ENCODE data around the gene NRCAM.
"Not testable (repeated sequence)": the region's sequence is repeated elsewhere in the genome, so short reads cannot be mapped to it uniquely, and the experiment has no call there.

NRCAM gene

DNA sequence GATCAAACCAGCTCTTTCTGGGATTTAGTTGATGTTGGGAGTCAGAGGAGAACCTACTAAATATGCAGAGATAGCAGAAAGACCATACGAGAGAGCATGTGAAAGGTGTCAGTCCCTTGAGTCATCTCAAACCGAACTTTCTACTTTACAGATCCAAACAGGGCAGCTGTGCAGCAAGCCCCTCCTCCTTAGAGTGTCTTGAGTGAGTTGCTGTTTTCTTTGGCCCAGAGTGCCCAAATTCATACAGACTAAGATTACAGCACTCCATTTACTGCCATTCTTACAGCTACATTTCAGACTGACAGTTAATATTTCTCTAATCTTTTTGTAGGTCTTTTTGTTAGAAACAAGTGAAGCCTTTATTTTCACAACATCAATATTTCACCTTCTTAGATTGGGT is 53.4 kb downstream of the NRCAM start:
- no peak overlapping the region for H3K27ac ChIP-seq (ENCODE audit: low read depth, low read length)
- H3K36me3 ChIP-seq (ENCODE audit: control insufficient read depth, insufficient read depth, low read length): no peaks in the 10 kb centered on the region
- no peak overlapping the region for H3K9ac ChIP-seq (ENCODE audit: low read length)
- no peaks in the 10 kb centered on the region for H3K27me3 ChIP-seq (ENCODE audit: control insufficient read depth, insufficient read depth, low read length)
- H3K4me3 ChIP-seq (ENCODE audit: low read length): no peak overlapping the region
- H3K4me1 ChIP-seq (ENCODE audit: control insufficient read depth, insufficient read depth, low read length): no peaks in the 10 kb centered on the region

DNA sequence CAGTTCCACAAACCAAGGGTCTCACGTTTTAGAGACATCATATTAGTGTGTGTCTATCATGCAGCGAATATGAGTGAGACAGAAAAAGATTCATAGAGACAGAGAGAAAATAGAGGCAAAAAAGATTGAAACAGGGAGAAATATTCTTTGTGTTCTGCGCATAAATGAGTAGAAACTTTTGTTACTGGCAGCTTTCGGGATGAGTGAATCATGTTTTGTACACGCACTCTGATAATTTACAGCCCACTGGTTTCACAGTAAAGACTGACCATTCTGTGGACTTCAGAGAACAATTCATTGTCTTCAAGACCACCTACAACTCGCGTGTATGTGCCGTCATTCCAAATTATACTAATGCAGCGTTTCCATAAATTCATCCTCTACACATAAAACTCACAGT is 60.2 kb downstream of the NRCAM start:
- Histone ChIP-seq H3K36me3 (ENCODE audit: control insufficient read depth, insufficient read depth, low read length) (no peaks in the 10 kb centered on the region), H3K27ac (ENCODE audit: low read depth, low read length) (no peak overlapping the region), H3K4me1 (ENCODE audit: control insufficient read depth, insufficient read depth, low read length) (no peaks in the 10 kb centered on the region)

DNA sequence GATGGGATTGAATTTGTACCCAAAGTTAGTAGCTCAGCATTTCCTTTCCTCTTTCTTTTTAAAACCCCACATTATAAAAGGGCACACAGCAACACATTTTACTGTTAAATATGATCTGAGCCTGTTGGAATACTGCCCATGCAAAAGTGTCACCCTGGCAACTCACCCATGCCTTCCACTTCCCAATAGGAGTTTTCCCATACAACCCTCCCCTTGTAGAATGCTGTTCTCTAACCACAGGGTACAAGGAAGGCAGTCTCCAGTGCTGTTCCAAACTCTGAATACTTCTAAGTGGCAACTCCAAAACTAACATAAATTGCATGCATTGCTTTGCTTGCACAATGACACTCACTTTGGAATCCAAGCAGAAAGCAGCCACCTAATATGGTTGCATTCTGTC is 60.8 kb downstream of the NRCAM start:
- Histone ChIP-seq H3K27me3 (ENCODE audit: control insufficient read depth, insufficient read depth, low read length) (no peaks in the 10 kb centered on the region), H3K9ac (ENCODE audit: low read length) (no peak overlapping the region), H3K36me3 (ENCODE audit: control insufficient read depth, insufficient read depth, low read length) (no peaks in the 10 kb centered on the region), H3K4me1 (ENCODE audit: control insufficient read depth, insufficient read depth, low read length) (no peaks in the 10 kb centered on the region), H3K4me3 (ENCODE audit: low read length) (no peak overlapping the region), H3K27ac (ENCODE audit: low read depth, low read length) (no peak overlapping the region)

More for the DNA sequence above, 60.2 kb downstream of the NRCAM start:
- Histone ChIP-seq H3K9ac (ENCODE audit: low read length) (no peak overlapping the region), H3K27me3 (ENCODE audit: control insufficient read depth, insufficient read depth, low read length) (no peaks in the 10 kb centered on the region), H3K4me3 (ENCODE audit: low read length) (no peak overlapping the region)

DNA sequence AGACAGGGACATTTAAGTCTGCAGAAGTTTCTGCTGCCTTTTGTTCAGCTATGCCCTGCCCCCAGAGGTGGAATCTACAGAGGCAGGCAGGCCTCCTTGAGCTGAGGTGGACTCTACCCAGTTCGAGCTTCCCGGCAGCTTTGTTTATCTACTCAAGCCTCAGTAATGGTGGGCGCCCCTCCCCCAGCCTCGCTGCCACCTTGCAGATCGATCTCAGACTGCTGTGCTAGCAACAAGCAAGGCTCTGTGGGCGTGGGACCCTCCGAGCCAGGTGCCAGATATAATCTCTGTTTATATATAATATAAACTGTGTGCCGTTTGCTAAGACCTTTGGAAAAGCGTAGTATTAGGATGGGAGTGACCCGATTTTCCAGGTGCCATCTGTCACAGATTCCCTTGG is 63.1 kb downstream of the NRCAM start:
- H3K27ac ChIP-seq (ENCODE audit: low read depth, low read length); H3K27me3 ChIP-seq (ENCODE audit: control insufficient read depth, insufficient read depth, low read length); H3K4me1 ChIP-seq (ENCODE audit: control insufficient read depth, insufficient read depth, low read length); H3K4me3 ChIP-seq (ENCODE audit: low read length); H3K9ac ChIP-seq (ENCODE audit: low read length); H3K36me3 ChIP-seq (ENCODE audit: control insufficient read depth, insufficient read depth, low read length): not testable (repeated sequence)

DNA sequence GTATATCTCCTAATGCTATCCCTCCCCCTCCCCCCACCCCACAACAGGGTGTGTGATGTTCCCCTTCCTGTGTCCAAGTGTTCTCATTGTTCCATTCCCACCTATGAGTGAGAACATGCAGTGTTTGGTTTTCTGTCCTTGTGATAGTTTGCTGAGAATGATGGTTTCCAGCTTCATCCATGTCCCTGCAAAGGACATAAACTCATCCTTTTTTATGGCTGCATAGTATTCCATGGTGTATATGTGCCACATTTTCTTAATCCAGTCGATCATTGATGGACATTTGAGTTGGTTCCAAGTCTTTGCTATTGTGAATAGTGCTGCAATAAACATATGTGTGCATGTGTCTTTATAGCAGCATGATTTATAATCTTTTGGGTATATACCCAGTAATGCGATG is 68.5 kb downstream of the NRCAM start:
- H3K27ac ChIP-seq (ENCODE audit: low read depth, low read length); H3K27me3 ChIP-seq (ENCODE audit: control insufficient read depth, insufficient read depth, low read length); H3K4me1 ChIP-seq (ENCODE audit: control insufficient read depth, insufficient read depth, low read length); H3K36me3 ChIP-seq (ENCODE audit: control insufficient read depth, insufficient read depth, low read length); H3K4me3 ChIP-seq (ENCODE audit: low read length); H3K9ac ChIP-seq (ENCODE audit: low read length): not testable (repeated sequence)

DNA sequence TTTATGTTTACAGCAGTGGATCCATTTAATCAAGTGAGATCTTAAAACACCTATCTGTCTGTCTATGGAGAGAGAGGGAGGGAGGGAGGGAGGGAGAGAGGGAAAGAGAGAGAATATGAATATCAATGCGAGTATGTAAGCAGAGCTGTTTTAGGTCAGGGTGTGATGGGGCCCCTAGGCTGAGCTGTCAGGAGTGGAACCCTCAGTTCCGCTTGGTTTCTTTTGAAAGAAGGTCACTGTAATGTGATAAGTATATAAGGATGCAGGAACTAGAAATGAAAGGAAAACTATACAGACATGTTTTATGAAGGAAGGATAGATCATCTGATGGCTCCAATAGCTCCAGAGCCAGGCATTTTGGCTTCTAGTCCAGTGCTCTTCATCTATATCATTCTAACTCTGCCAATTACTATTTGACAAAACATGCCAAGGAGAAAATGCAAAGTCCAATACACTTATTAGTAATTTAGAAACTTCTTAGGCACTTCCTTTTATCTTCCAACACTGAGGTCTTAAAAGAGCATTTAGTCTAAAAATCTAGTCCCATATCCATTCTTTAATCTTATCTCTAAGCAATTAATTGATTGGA is 70.3 kb downstream of the NRCAM start:
- H3K27ac ChIP-seq (ENCODE audit: low read depth, low read length): no peak overlapping the region
- H3K9ac ChIP-seq (ENCODE audit: low read length): no peak overlapping the region
- no peaks in the 10 kb centered on the region for H3K27me3 ChIP-seq (ENCODE audit: control insufficient read depth, insufficient read depth, low read length)

DNA sequence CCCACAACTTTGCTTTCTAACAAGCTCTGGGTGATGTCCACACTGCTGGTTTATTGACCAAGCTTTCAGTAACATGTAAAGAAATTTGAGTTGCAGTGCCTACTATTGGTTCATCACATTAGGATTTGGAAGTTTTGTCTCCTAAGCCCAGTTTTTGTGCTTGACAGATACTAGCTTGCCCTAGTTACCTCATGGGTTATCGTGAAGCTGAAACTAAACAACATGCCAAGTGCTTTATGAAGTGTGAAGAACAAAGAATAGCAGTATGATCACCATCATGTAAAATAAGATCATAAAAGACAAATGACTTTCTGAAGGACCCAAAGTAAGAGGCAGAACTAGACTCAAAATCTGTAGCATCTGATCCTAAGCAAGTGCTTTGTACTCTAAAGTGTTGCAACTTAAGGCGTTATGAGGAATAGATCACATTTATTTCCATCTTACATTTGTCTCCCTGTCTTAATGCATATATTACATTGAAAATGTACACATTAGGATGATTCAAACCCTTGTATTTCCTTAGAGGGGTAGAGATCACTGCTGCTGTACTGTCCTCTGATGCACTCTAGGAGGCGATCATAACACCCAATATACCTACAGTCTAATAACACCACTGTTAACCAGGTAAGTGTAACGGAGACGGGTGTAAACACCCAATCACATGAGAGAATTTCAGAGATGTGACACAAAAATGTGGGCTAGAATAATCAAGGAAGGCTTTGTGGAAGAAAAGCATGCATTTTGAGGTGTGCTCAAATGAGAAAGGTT is 71.3 kb downstream of the NRCAM start:
- Histone ChIP-seq H3K9ac (ENCODE audit: low read length) (no peak overlapping the region), H3K36me3 (ENCODE audit: control insufficient read depth, insufficient read depth, low read length) (no peaks in the 10 kb centered on the region), H3K27me3 (ENCODE audit: control insufficient read depth, insufficient read depth, low read length) (no peaks in the 10 kb centered on the region), H3K4me3 (ENCODE audit: low read length) (no peak overlapping the region), H3K4me1 (ENCODE audit: control insufficient read depth, insufficient read depth, low read length) (no peaks in the 10 kb centered on the region), H3K27ac (ENCODE audit: low read depth, low read length) (no peak overlapping the region)

More for the DNA sequence above, 70.3 kb downstream of the NRCAM start:
- H3K4me1 ChIP-seq (ENCODE audit: control insufficient read depth, insufficient read depth, low read length): no peaks in the 10 kb centered on the region
- H3K36me3 ChIP-seq (ENCODE audit: control insufficient read depth, insufficient read depth, low read length): no peaks in the 10 kb centered on the region
- no peak overlapping the region for H3K4me3 ChIP-seq (ENCODE audit: low read length)

DNA sequence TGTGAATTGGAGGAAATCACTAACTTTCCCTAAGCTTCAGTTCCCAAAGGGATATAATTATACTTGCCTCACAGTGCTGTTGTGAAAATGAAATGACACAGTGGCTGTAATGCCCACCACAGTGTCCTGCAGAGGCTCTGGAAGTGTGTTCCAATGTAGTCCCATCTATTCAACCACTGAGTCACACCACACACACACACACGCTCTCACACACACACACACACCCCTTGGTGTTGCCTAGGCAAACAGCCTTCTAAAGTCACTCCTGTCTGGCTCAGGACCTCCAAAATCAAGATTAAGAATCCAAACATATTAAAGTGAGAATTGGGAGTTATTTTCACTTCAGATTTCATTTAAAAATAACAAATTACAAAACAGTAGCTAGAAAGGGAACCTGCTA is 73.3 kb downstream of the NRCAM start:
- H3K9ac ChIP-seq (ENCODE audit: low read length): no peak overlapping the region
- no peaks in the 10 kb centered on the region for H3K36me3 ChIP-seq (ENCODE audit: control insufficient read depth, insufficient read depth, low read length)
- no peak overlapping the region for H3K27ac ChIP-seq (ENCODE audit: low read depth, low read length)
- no peaks in the 10 kb centered on the region for H3K4me1 ChIP-seq (ENCODE audit: control insufficient read depth, insufficient read depth, low read length)
- no peaks in the 10 kb centered on the region for H3K27me3 ChIP-seq (ENCODE audit: control insufficient read depth, insufficient read depth, low read length)
- H3K4me3 ChIP-seq (ENCODE audit: low read length): no peak overlapping the region

DNA sequence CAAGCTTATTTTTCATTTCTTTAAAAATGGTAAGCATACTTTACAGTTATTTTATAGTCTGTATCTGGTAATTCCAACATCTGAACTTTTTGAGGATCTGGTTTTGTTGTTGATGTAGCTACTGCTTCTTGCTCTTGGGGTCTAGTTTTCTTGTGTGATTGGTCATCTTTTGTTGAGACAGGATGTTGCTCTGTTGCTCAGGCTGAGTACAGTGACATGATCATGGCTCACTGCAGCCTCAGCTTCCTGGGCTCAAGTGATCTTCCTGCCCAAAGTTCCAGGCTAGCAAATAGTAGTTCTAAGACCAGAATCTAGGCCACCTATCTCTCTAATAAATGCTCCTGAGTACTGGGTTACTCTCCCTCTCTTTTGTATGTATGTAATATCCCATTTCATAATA is 75.7 kb downstream of the NRCAM start:
- Histone ChIP-seq H3K27me3 (ENCODE audit: control insufficient read depth, insufficient read depth, low read length) (no peaks in the 10 kb centered on the region), H3K9ac (ENCODE audit: low read length) (no peak overlapping the region), H3K27ac (ENCODE audit: low read depth, low read length) (no peak overlapping the region), H3K4me1 (ENCODE audit: control insufficient read depth, insufficient read depth, low read length) (no peaks in the 10 kb centered on the region), H3K4me3 (ENCODE audit: low read length) (no peak overlapping the region), H3K36me3 (ENCODE audit: control insufficient read depth, insufficient read depth, low read length) (no peaks in the 10 kb centered on the region)

DNA sequence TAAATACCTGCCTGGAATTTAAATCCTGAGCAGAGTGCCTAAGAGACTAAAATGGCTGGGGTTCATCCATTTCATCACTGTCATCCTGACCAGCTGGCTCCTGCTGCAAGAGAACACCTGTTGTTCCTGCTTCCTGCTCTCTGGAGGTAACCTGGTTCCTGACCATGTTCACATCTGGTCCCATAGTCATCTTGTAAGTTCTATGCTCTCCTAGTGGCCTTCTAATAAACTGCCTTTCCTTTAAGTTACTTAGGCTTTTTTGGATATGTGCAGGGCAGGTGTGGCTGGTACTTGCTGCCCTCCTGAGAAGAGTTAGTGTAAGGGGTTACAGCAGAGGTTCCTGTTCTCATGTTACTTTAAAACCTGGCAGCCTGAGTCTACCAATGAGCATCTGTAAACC is 80.0 kb downstream of the NRCAM start:
- Histone ChIP-seq H3K36me3 (ENCODE audit: control insufficient read depth, insufficient read depth, low read length) (no peaks in the 10 kb centered on the region), H3K9ac (ENCODE audit: low read length) (no peak overlapping the region), H3K27me3 (ENCODE audit: control insufficient read depth, insufficient read depth, low read length) (no peaks in the 10 kb centered on the region), H3K4me1 (ENCODE audit: control insufficient read depth, insufficient read depth, low read length) (no peaks in the 10 kb centered on the region), H3K27ac (ENCODE audit: low read depth, low read length) (no peak overlapping the region), H3K4me3 (ENCODE audit: low read length) (no peak overlapping the region)

DNA sequence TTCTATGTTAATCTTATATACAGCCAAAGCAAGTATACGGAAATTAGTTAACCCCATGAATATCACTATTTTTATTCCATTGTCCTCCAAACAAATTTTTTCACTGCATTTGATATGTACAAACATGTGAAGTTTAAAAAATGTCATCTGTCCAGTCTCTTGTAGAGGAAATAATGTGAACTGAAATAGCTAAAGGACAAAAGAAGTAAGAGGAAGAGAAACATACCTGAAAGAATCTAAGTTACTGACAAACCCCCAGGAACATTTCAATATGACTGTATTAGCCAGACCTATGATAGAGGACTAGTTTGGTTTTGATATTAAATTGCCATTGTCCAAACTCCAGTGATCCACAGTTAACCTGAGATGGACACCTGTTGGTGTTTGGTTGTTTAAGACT is 80.6 kb downstream of the NRCAM start:
- Histone ChIP-seq H3K36me3 (ENCODE audit: control insufficient read depth, insufficient read depth, low read length) (no peaks in the 10 kb centered on the region), H3K9ac (ENCODE audit: low read length) (no peak overlapping the region)

DNA sequence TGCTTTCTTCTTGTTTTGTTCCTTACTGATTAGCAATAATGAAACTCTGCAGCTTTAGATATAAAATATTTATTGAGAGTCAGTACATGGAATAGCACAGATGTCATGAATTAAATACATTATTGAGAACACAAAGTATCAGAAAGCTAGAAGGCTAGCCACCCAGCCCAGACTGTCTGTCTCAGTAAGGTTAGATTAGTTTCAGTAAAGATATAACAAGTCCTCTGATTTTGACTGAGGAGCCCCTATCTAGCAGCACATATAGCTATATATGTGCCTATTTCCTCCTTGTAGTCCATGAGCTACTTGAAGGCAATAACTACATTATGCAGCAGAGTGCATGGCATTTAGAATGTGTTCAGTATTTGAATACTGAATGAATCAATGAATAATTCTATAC is 81.3 kb downstream of the NRCAM start:
- no peaks in the 10 kb centered on the region for H3K27me3 ChIP-seq (ENCODE audit: control insufficient read depth, insufficient read depth, low read length)
- no peak overlapping the region for H3K9ac ChIP-seq (ENCODE audit: low read length)
- no peaks in the 10 kb centered on the region for H3K36me3 ChIP-seq (ENCODE audit: control insufficient read depth, insufficient read depth, low read length)
- no peaks in the 10 kb centered on the region for H3K4me1 ChIP-seq (ENCODE audit: control insufficient read depth, insufficient read depth, low read length)
- no peak overlapping the region for H3K27ac ChIP-seq (ENCODE audit: low read depth, low read length)
- no peak overlapping the region for H3K4me3 ChIP-seq (ENCODE audit: low read length)

More for the DNA sequence above, 80.6 kb downstream of the NRCAM start:
- no peaks in the 10 kb centered on the region for H3K27me3 ChIP-seq (ENCODE audit: control insufficient read depth, insufficient read depth, low read length)
- H3K27ac ChIP-seq (ENCODE audit: low read depth, low read length): no peak overlapping the region
- H3K4me3 ChIP-seq (ENCODE audit: low read length): no peak overlapping the region
- H3K4me1 ChIP-seq (ENCODE audit: control insufficient read depth, insufficient read depth, low read length): no peaks in the 10 kb centered on the region

DNA sequence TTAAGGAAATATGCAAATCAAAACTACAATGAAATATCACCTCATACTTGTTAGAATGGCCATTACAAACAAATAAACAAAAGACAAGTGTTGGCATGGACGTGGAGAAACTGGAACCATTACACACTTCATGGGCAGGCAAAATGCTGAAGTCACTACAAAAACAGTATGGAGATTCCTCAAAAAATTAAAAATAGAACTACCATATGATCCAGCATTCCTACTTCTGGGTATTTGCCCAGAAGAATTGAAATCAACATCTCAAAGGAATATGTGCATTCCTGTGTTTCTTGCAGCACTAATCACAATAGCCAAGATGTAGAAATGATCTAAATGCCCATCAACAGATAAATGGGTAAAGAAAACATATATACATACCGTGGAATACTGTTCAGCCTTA is 83.6 kb downstream of the NRCAM start:
- Histone ChIP-seq H3K4me1 (ENCODE audit: control insufficient read depth, insufficient read depth, low read length) (no peaks in the 10 kb centered on the region), H3K9ac (ENCODE audit: low read length) (no peak overlapping the region), H3K4me3 (ENCODE audit: low read length) (no peak overlapping the region), H3K27ac (ENCODE audit: low read depth, low read length) (no peak overlapping the region), H3K36me3 (ENCODE audit: control insufficient read depth, insufficient read depth, low read length) (no peaks in the 10 kb centered on the region), H3K27me3 (ENCODE audit: control insufficient read depth, insufficient read depth, low read length) (no peaks in the 10 kb centered on the region)

Measured in rectal smooth muscle tissue (tissue), 1 donor.